B cell (primary cell): ENCODE results near the gene ANKRD50. TPM values are rescaled to one million over a fixed set of nuclear protein-coding genes. Genes with fewer than 3 reads are reported as not detected.

ENCODE experiments used
- ATAC-seq: fragments of 200-7000 bp; cut with Tn5 transposase; one replicate; pipeline ENCODE4 v1.10.0; 2021; ENCODE audit warnings: low read depth, mild to moderate bottlenecking, moderate number of reproducible peaks, moderate library complexity
- CTCF ChIA-PET: fragments of 350-600 bp; sonication (Branson Sonifier 250); formaldehyde crosslinking; loops from one replicate; lab custom pipeline; 2021; ENCODE audit warnings: antibody characterized with exemption, inconsistent platforms; lab: Charles Lee
- POLR2A ChIA-PET: fragments of 350-600 bp; sonication (Branson Sonifier 250); formaldehyde crosslinking; loops from one replicate; lab custom pipeline; 2021; ENCODE audit warnings: antibody characterized with exemption; lab: Charles Lee
- DNase-seq: peaks from one replicate; pipeline ENCODE4 v3.0.0; 2013
- H2AFZ ChIP-seq: 2 replicates; pipeline ENCODE4 v1.6.1; 2012; ENCODE audit warnings: mild to moderate bottlenecking, low read depth, low read length; ENCODE audit not compliant: insufficient read depth, poor library complexity, severe bottlenecking
- H3K27ac ChIP-seq, 2 donors: 1 replicate in 1 of 2; 2 replicates in 1 of 2; pipeline ENCODE4 v1.5.1; 2012 to 2013; ENCODE audit warnings: low read length in 2 of 2, mild to moderate bottlenecking in 2 of 2, moderate library complexity in 1 of 2
- H3K27me3 ChIP-seq, 4 experiments: fragments of 200-600 bp in 1 of 4; sonication (generic) in 1 of 4; replicated peaks in 1 of 4; 1 replicate in 2 of 4; 2 replicates in 2 of 4; pipeline versions ENCODE4 v1.6.1 to v1.7.0; 2013 to 2016; ENCODE audit warnings: low read length in 3 of 4, mild to moderate bottlenecking in 2 of 4, mixed read lengths in 1 of 4, moderate library complexity in 1 of 4; ENCODE audit not compliant: insufficient read depth in 4 of 4, control insufficient read depth in 3 of 4; ENCODE audit errors: control extremely low read depth in 1 of 4
- H3K36me3 ChIP-seq, 2 experiments: replicated peaks in 1 of 2; 1 replicate in 1 of 2; 2 replicates in 1 of 2; pipeline versions ENCODE4 v1.6.1 to v1.7.1; 2013; ENCODE audit warnings: low read length in 1 of 2; ENCODE audit not compliant: insufficient read depth in 2 of 2, control insufficient read depth in 1 of 2; ENCODE audit errors: control extremely low read depth in 1 of 2, extremely low read depth in 1 of 2
- H3K4me1 ChIP-seq, 2 donors: fragments of 200-600 bp in 1 of 2; sonication (generic) in 1 of 2; 1 replicate in 1 of 2; 2 replicates in 1 of 2; pipeline versions ENCODE4 v1.5.1 to v1.6.1; 2013 to 2017; ENCODE audit warnings: low read length in 2 of 2; ENCODE audit not compliant: control insufficient read depth in 2 of 2, insufficient read depth in 2 of 2
- H3K4me2 ChIP-seq: replicated peaks from 2 replicates; pipeline ENCODE3; 2012; ENCODE audit warnings: mild to moderate bottlenecking, low read depth, low read length; ENCODE audit not compliant: poor library complexity, severe bottlenecking
- H3K4me3 ChIP-seq, 5 experiments: fragments of 200-600 bp in 1 of 5; sonication (generic) in 1 of 5; 1 replicate in 3 of 5; 2 replicates in 2 of 5; pipeline versions ENCODE4 v1.5.1 to v1.7.0; 2011 to 2016; ENCODE audit warnings: low read length in 4 of 5, mild to moderate bottlenecking in 4 of 5, low read depth in 2 of 5, control low read depth in 1 of 5, moderate library complexity in 1 of 5; ENCODE audit not compliant: insufficient read depth in 1 of 5; ENCODE audit errors: control extremely low read depth in 1 of 5, extremely low read depth in 1 of 5
- H3K79me2 ChIP-seq: fragments of 200-600 bp; sonication (generic); one replicate; pipeline ENCODE4 v1.6.0; 2016; ENCODE audit warnings: low read length; ENCODE audit not compliant: control insufficient read depth, insufficient read depth
- H3K9ac ChIP-seq: fragments of 200-600 bp; sonication (generic); 2 replicates; pipeline ENCODE4 v1.6.1; 2017; ENCODE audit warnings: mild to moderate bottlenecking, low read length, moderate library complexity
- H3K9me3 ChIP-seq, 3 donors: one replicate each; pipeline versions ENCODE4 v1.6.1 to v1.7.1; 2013; ENCODE audit warnings: low read length in 2 of 3; ENCODE audit not compliant: control insufficient read depth in 2 of 3, insufficient read depth in 1 of 3; ENCODE audit errors: control extremely low read depth in 1 of 3
- H4K20me1 ChIP-seq: 2 replicates; pipeline ENCODE4 v1.6.0; 2012; ENCODE audit warnings: mild to moderate bottlenecking, low read length; ENCODE audit not compliant: insufficient read depth, control insufficient read depth, poor library complexity, severe bottlenecking
- H3K27ac Mint-ChIP-seq: one replicate; pipeline ENCODE4 v1.8.0; 2021; ENCODE audit warnings: mixed read lengths
- H3K27me3 Mint-ChIP-seq: one replicate; pipeline ENCODE4 v1.8.0; 2021; ENCODE audit warnings: mixed read lengths
- H3K4me1 Mint-ChIP-seq: one replicate; pipeline ENCODE4 v1.8.0; 2021; ENCODE audit warnings: mixed read lengths
- H3K4me3 Mint-ChIP-seq: one replicate; pipeline ENCODE4 v1.8.0; 2021; ENCODE audit warnings: mixed read lengths
- H3K9me3 Mint-ChIP-seq: one replicate; pipeline ENCODE4 v1.8.0; 2022; ENCODE audit warnings: mixed read lengths; ENCODE audit not compliant: insufficient read depth
- EZH2 ChIP-seq: IDR thresholded peaks from 2 replicates; pipeline ENCODE4 v1.6.1; 2012; ENCODE audit warnings: borderline replicate concordance, low read depth, mild to moderate bottlenecking, moderate library complexity, low read length; ENCODE audit not compliant: insufficient read depth, poor library complexity, severe bottlenecking
- WGBS: methylation state at CpG from one replicate; pipeline ENCODE4 v1.1.5; 2013; ENCODE audit warnings: missing lambda C conversion rate; ENCODE audit not compliant: insufficient coverage; 5-methylcytosine and 5-hydroxymethylcytosine counted together
- intact Hi-C: fragments of 100-400 bp; cut with micrococcal nuclease; formaldehyde crosslinking; loops from one replicate; pipeline ENCODE4 v1.10.0; 2022
- polyA plus RNA-seq: library from polyadenylated mRNA; depleted of rRNA; stranded (reverse); fragments of >200 nt; gene quantifications from 2 replicates; pipeline ENCODE4 v1.2.3, GENCODE V29; 2012
- total RNA-seq, 2 donors: library from RNA; stranded (reverse); fragments of 120-200 nt in 1 of 2; gene quantifications; 1 replicate in 1 of 2; 2 replicates in 1 of 2; pipeline versions ENCODE4 v1.2.3 to v1.2.4, GENCODE V29; 2013 to 2022
- TF ChIP-seq, protein P1 (sequence below): fragments of 200-600 bp; IDR thresholded peaks from one replicate; pipeline ENCODE4 v1.8.0; 2022; ENCODE audit warnings: antibody characterized with exemption, mild to moderate bottlenecking

ANKRD50 gene
- total and polyA plus RNA-seq, 2 donors (not counting 1 experiment from before 2014, with no cell fraction given): 0.18 to 0.47 TPM

DNA sequence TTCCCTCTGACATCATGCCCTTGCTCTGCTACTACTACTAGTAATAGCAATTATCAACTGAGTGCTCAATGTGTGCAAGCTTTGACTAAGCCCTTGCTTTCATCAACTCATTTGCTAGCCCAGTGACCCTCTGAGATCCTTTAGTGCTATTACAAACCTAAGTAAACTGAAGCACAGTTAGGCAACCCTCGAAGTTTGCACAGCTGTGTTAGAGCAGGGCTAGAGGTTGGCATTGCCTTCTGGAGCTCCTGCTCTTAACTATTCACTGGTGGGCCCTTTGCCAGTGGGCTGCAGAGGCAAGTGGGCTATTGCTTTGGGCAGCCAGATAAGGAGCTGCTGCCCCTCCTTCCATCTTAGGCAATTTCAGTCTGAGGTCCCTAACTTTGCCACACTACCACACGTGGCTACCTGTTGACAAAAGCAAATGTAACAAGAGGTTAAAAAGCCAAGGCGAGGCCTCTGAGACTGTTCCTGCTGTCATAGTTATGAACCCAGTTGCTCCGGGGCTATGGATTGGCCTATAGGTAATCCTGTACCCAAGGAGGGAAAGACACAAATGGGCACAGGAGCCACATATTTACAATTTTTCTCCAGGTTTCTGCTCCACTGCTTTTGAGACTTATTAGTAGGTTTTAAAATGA is 41.5 kb upstream of the ANKRD50 start:
- CTCF ChIA-PET: no interaction called here

DNA sequence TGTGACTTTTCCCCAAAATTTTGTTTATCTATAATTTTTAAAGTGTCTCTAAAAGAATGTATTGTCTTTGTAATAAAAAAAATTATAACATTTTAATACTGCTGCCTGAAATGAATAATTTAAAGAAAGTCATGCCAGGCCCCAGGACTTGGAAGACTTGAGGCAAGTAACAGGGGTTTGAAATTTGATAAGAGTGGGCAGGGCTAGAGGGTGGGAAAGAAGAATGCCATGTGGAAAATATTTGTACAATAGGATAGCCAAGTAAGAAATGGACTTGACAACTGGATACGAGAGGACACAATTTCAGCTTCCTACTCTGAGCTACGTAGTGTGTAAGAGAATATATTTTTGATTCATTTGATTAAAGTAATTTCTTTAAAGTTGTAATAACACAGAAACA is 36.9 kb upstream of the ANKRD50 start:
- H3K27me3 ChIP-seq: no peaks in the 10 kb centered on the region
- ChIA-PET CTCF (interaction anchor here (1.4 kb wide), 1 partner anchor 9 kb away, joined by 5 read pairs; no protein-coding TSS in a partner anchor), POLR2A (no interaction called here)
- no peaks in the 10 kb centered on the region for H4K20me1 ChIP-seq
- no peaks in the 10 kb centered on the region for H3K36me3 ChIP-seq
- no peaks in the 10 kb centered on the region for H3K4me1 ChIP-seq
- Mint-ChIP-seq H3K27me3 (no peaks in the 10 kb centered on the region), H3K4me3 (no peak overlapping the region), H3K4me1 (no peaks in the 10 kb centered on the region), H3K27ac (no peak overlapping the region), H3K9me3 (peaks cover 4% of the 10 kb centered on the region)
- no peak overlapping the region for H3K4me2 ChIP-seq
- H3K27ac ChIP-seq: no peak overlapping the region
- H3K79me2 ChIP-seq: no peaks in the 10 kb centered on the region
- H3K9me3 ChIP-seq: no peaks in the 10 kb centered on the region
- DNase-seq: no peak
- no peak for TF ChIP-seq EZH2
- TF ChIP-seq, protein P1, sequence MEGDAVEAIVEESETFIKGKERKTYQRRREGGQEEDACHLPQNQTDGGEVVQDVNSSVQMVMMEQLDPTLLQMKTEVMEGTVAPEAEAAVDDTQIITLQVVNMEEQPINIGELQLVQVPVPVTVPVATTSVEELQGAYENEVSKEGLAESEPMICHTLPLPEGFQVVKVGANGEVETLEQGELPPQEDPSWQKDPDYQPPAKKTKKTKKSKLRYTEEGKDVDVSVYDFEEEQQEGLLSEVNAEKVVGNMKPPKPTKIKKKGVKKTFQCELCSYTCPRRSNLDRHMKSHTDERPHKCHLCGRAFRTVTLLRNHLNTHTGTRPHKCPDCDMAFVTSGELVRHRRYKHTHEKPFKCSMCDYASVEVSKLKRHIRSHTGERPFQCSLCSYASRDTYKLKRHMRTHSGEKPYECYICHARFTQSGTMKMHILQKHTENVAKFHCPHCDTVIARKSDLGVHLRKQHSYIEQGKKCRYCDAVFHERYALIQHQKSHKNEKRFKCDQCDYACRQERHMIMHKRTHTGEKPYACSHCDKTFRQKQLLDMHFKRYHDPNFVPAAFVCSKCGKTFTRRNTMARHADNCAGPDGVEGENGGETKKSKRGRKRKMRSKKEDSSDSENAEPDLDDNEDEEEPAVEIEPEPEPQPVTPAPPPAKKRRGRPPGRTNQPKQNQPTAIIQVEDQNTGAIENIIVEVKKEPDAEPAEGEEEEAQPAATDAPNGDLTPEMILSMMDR: no peak
- no peak overlapping the region for H3K9ac ChIP-seq
- H2AFZ ChIP-seq: no peak overlapping the region
- intact Hi-C loops: no loop called here
- no peak for ATAC-seq
- no CpG with 5 or more reads among the region's 2 CpGs for WGBS
- no peak overlapping the region for H3K4me3 ChIP-seq

More for the DNA sequence above, 41.5 kb upstream of the ANKRD50 start:
- Mint-ChIP-seq H3K4me1 (no peaks in the 10 kb centered on the region), H3K27ac (no peak overlapping the region), H3K9me3 (peaks cover 4% of the 10 kb centered on the region), H3K27me3 (no peaks in the 10 kb centered on the region), H3K4me3 (no peak overlapping the region)
- no peak overlapping the region for H3K4me3 ChIP-seq
- TF ChIP-seq, protein P1: no peak
- TF ChIP-seq EZH2: no peak
- ATAC-seq: no peak
- no peaks in the 10 kb centered on the region for H3K36me3 ChIP-seq
- no peak overlapping the region for H3K4me2 ChIP-seq
- H2AFZ ChIP-seq: no peak overlapping the region
- no peaks in the 10 kb centered on the region for H3K79me2 ChIP-seq
- intact Hi-C loops: no loop called here
- H3K4me1 ChIP-seq: no peaks in the 10 kb centered on the region
- H3K27ac ChIP-seq: no peak overlapping the region
- H3K9me3 ChIP-seq: no peaks in the 10 kb centered on the region
- whole genome bisulfite sequencing: 68% methylated on average over 2 of the region's 4 CpGs
- no peak for DNase-seq
- no peaks in the 10 kb centered on the region for H3K27me3 ChIP-seq
- no peak overlapping the region for H3K9ac ChIP-seq
- POLR2A ChIA-PET: no interaction called here
- no peaks in the 10 kb centered on the region for H4K20me1 ChIP-seq
